Activated CD4-positive, alpha-beta T cell treated with anti-CD3 and anti-CD28 coated beads for 1 hour (primary cell): Measurements from ENCODE around the gene GABPA.
"Not testable (repeated sequence)": the region's sequence is repeated elsewhere in the genome, so short reads cannot be mapped to it uniquely, and the experiment has no call there.

Source experiments
- DNase-seq: peaks from one replicate; pipeline ENCODE4 v3.0.0-alpha.2; 2020

Gene GABPA

GRCh38 chr21:25734904-25735645 is at the start of gene GABPA, which contains the start of gene ATP5PF:
GABPA (plus strand) TSS chr21:25734972; CDS start chr21:25741599, 6,627 bp downstream.
ATP5PF (minus strand) TSS chr21:25734904; CDS start chr21:25729794, 5,110 bp downstream.
- DNase-seq: peak; percentile 96

DNA sequence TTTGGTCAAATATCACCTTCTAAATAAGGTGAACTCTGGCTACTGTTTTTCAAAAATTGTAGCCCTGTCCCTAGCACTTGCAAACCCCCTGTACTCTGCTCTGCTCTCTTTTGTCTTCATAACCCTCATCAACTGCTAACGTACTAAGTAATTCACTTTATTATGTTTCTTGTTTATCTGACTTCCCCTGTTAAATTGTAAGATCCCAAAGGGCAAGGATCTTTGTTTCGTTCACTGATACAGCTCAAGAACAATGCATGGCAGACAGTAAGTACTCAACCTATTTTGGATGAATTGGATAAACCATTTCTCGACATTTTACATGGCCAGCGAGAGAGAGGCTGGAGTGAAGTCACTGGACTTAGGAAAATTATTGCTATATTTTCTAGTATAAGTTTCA is 47.0 kb upstream of the GABPA start:
- no peak for DNase-seq

DNA sequence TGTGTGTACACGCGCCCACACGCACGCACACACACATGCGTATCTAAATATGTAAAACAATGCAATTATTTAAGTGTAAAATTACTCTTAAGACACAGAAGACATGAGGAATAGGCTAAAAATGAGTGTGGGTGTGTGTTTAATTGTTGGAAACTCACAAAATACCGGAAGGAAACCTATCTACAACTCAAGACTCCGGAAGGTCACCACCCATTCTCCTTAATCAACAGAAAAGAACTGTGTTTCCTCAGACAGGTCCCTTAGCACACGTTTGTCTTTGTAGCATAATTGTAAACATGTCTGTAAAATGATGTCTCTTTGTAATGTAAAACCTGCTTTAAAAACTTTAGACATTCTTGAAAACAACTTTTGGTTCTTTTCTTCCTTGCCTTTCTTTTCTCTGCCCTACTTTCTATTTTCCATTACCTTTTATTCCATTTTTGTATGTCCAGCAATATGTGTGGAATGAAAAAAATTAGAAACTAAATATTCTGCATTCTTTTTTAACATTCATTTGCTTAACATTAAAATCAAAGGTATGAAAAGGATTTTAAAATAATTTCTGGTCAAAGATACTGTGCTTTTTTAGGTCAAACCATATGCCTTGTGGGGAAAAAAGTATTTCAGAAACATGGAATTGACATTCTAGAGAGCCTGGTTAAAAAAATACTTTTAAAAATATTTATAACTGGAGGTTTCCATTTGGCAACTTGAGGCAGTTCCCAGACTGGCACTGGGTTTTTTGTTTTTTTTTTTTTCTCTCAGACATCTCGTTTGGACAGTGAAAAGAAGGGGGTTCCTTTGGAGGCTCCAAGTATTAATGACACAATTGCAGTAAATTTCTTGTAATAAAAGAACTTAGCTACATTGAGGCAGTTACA is 46.3 kb upstream of the GABPA start:
- no peak for DNase-seq

DNA sequence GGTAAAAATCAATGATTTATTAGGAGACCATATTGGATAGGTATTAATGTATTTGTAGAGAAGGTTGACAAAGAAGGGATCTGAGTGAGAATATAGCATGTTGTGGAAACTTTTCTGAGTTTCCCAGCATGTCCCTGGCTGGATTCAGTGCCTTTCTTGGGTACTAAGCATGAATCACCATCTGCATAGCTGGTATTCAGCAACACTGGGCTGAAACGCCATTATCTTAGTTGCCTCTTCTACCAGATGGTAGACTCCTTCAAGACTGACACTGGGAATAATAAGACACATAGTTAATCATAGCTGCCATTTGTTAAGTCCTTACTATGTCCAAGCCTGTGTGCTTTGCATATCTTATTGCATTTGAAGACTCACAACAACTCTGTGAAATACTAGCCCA is 45.5 kb upstream of the GABPA start:
- DNase-seq: no peak

DNA sequence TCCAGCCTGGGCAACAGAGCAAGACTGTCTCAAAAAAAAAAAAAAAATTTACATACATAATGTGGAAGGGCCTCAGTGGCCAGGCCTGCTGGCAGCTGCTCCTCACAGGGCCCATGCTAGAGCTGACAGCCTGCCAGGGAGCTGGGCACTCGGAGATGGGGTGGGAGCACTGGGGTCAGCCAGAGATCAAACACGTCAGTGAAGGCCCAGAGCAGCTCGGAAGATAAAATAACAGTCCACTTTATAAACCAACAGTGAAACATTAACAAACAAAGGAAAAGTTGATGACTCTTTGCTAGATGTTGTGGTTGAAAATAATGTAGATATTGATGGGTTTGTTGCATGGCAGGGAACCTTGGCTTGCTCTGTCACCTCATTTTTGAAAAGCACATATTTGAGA is 42.8 kb upstream of the GABPA start:
- no peak for DNase-seq

- DNase-seq: not testable (repeated sequence)
Observed at GRCh38 chr21:25695461-25695860, 39.3 kb upstream of the GABPA start.

DNA sequence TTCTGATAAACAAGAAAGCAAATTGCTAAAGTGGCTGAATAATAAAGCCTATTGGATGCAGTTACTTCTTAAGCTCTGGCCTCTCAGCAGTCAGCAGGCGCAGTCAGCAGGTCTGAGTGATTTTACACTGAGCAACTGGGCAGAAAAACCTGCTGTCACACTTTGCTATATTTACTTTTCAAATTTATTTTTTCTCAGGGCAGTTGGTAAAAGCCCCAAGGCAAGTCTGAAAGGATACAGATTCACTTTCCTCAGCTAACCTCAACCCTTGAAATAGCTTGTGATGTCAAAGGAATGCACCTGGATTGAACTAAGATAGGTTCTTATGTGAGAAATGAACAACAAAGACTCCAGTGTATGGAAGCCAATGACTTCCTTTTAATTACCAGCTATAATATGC is 34.0 kb upstream of the GABPA start:
- DNase-seq: no peak

GRCh38 chr21:25701529-25701928 is 33.2 kb upstream of the GABPA start:
- DNase-seq: no peak

- DNase-seq: peak; percentile 29
Observed at GRCh38 chr21:25708467-25709065, 26.2 kb upstream of the GABPA start.

DNA sequence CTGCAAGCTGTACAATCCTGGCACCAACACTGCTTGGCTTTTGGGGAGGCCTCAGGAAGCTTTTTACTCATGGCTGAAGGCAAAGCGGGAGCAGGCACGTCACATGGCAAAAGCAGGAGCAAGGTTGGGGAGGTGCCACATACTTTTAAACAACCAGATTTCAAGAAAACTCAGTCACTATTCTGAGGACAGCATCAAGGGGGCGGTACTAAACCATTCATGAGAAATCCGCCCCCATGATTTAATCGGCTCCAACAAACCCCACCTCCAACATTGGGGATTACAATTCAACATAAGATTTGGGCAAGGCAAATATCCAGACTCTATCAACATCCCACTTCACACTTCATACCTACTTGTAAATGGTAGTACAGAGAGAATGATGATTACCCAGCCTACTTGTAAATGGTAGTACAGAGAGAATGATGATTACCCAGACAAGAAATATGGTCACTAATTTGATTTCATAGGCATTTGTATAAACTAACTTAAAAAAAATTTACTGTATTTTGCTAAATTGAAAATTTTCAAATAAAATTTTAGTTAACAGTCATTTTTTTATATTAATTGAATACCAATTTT is 25.0 kb upstream of the GABPA start:
- DNase-seq: no peak

DNA sequence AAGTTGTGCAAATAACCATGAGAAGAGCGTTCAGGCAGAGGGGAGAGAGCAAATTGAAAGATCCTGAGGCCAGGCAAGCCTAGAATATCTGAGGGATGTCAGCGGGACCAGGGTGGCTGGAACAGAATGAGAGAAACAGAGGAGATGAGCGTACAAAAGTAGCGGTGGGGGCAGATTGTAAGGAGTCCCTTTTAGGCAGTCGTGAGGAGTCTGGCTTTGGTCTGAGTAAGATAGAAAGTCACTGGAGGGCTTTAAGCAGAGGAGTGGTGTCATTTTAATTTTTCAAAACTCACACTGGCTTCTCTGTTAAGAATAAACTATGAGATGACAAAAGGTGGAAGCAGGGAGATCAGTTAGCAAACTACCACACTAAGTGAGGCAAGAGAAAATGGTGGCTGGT is 24.2 kb upstream of the GABPA start:
- DNase-seq: no peak

DNA sequence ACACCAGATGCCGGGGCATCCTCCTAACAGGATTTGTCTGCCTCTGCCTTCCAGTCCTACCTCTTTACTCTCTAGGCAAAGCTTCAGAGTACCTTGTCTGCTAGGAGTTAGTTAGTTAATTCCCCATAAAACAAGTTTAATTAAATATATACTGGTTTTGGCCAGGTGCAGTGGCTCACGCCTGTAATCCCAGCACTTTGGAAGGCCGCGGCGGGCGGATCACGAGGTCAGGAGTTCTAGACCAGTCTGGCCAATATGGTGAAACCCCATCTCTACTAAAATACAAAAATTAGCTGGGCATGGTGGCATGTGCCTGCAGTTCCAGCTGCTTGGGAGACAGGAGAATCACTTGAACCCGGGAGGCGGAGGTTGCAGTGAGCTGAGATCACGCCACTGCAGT is 20.7 kb upstream of the GABPA start:
- not testable (repeated sequence) for DNase-seq

DNA sequence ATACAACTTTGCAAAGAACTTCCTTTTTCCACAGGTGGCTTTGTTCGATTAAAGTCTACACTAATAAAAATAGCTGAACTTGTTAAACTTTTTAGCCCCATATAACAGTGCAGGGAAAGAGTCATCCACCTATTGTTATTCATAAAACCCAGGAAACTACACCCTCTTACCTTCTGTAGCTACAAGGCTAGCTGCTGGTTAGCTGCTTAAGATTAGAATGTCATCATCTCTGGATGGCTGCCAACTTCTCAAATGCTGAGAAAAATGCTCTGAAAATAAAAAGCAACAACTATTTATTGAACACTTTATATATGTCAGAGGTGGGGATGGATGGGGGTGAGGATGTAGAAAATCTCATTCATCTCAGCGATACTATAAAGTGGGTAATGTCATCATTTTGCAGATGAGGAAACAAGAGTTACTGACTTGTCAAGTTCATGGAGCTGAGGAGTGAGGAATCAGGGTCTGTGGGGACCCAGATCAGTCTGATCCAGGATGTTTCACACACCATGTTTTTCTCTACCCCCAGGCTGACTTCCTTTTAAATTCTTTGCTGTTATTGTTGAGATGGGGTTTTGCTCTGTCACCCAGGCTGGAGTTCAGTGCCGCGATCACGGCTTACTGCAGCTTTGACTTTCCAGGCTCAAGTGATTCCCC is 17.2 kb upstream of the GABPA start:
- DNase-seq: no peak

DNA sequence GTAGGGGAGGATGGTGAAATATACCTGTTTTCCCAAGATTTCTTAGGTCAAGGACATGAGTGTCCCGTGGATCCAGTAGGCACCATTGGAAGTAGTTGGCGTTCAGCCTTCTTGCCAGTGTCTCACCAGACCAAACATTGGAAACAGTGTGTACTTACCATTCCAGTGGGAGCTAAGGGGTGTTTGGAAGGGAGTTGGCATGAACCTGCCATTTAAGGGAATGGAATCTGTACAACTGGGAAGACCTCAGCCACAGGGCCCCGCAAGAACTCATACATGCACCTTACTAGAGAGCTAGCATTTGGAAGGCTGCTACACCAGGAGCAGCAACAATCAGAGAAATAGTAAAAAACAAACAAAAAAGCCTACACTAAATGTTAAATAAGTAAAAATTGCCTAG is 12.8 kb upstream of the GABPA start:
- no peak for DNase-seq

DNA sequence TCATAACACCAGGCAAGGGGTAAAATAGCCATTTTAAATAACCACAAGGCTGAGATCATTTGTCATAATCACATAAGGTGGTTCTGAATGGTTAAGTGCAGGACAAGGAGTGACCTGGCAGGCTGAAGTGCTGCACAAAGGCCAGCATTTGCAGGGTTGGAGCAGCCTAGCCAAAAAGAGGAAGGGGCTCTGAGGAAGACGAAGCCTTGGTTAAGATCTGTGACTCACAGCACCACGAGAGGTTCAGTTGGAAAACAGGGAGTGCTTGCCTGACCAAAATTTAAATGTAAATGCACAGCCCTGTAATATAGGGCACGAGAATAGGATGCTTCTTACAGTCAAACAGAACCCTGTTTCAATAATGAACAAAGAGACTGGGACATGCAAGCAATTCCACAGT is 12.1 kb upstream of the GABPA start:
- DNase-seq: no peak

- DNase-seq: no peak
Observed at GRCh38 chr21:25732091-25732760, 2.5 kb upstream of the GABPA start.

DNA sequence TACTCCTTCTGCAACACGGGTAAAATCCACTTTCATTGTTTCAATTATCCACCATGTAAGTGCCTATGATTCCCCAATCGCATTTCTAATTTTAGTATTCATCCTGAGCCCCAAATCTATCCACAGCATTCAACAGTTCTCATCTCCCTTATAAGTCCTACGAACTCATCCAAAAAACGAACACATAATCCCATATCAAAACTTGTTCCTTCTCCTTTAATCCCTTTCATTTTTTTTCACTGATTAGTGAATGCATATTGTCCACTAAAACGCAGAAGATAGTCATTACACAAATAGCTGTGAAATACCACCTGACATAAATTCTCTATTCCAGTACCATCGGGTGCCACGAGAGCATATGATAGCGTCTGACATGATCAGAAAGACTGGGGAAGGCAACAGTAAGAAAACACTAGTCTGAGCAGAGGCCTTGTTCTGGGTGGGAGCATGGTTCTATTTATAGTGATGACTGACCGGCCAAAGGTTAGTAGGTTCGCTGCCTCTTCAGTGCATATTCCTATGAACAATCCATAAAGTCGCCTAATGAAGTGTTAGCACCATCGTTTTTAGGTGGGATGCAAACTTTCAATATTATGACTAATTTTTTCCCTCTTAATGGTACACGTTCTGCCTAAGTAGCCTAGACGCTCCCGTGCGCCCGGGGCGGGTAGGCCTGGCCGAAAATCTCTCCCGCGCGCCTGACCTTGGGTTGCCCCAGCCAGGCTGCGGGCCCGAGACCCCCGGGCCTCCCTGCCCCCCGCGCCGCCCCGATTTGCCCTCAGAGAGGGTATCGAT is 716 bp upstream of the GABPA start:
- DNase-seq: no peak

DNA sequence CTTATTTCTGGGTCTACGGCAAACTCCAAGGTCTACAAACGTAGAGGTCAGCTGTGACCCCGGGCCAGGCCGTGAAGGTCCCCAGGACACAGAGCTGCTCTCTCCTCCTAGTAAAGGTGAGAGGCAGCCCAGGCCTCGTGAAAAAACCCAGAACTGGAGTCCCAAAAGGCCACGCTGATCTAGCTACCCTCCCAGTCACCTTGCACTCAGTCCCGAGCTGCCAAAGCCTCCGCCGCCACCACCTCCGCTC is 193 bp upstream of the GABPA start:
- no peak for DNase-seq

- no peak for DNase-seq
Observed at GRCh38 chr21:25735646-25736597, 1.1 kb downstream of the GABPA start.

DNA sequence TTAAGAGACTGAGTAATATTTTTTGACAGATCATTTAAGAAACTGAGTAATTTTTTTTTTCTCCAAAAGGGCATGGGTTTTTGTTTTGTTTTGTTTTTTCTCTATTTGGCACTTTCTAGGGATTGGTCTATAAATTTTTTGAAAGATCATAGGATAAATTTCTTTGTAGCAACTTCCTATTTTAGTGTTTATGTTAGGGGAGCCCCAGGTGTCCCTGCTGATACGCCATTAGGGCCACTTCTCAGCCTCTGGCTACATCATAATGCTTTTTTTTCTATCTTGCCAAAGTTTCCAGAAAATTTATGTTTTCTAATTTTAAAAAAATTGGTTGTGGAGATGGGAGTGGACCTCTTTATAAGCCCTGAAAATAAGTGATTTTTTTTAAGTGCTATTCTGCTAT is 2.6 kb downstream of the GABPA start:
- DNase-seq: no peak
